Mesenchymal stem cell (in vitro differentiated cells and primary cell): Measurements from ENCODE around the gene FAM13C.
A peak's percentile ranks its signal among the peaks of the same experiment; 100 is the strongest.

Experiments used
- DNase-seq: peaks from one replicate; pipeline ENCODE4 v3.0.0-alpha.2; 2013
- H2AFZ ChIP-seq: one replicate; pipeline ENCODE4 v1.6.1; 2013; ENCODE audit warnings: low read depth, mild to moderate bottlenecking, control low read depth, inconsistent platforms, low read length, moderate library complexity
- H2AK5ac ChIP-seq: 2 replicates; pipeline ENCODE4 v1.6.1; 2013; ENCODE audit warnings: low read length, moderate library complexity, mild to moderate bottlenecking, inconsistent platforms; ENCODE audit not compliant: severe bottlenecking
- H2BK120ac ChIP-seq: one replicate; pipeline ENCODE4 v1.6.1; 2013; ENCODE audit warnings: low read depth, mild to moderate bottlenecking, inconsistent platforms, low read length, moderate library complexity
- H2BK12ac ChIP-seq, 2 experiments: one replicate each; pipeline ENCODE4 v1.6.1; 2013; ENCODE audit warnings: inconsistent platforms in 2 of 2, low read length in 2 of 2, mild to moderate bottlenecking in 2 of 2, moderate library complexity in 2 of 2, control low read depth in 1 of 2
- H2BK15ac ChIP-seq: one replicate; pipeline ENCODE4 v1.6.1; 2013; ENCODE audit warnings: mild to moderate bottlenecking, low read depth, inconsistent platforms; ENCODE audit not compliant: poor library complexity, severe bottlenecking
- H2BK5ac ChIP-seq: 2 replicates; pipeline ENCODE4 v1.6.1; 2013; ENCODE audit warnings: low read depth, mild to moderate bottlenecking, low read length, control low read depth, inconsistent platforms; ENCODE audit not compliant: poor library complexity, severe bottlenecking
- H3K14ac ChIP-seq, 2 experiments: one replicate each; pipeline ENCODE4 v1.6.1; 2013; ENCODE audit warnings: inconsistent platforms in 2 of 2, low read length in 2 of 2, control low read depth in 1 of 2, mild to moderate bottlenecking in 1 of 2, moderate library complexity in 1 of 2
- H3K18ac ChIP-seq, 2 experiments: one replicate each; pipeline ENCODE4 v1.6.1; 2013; ENCODE audit warnings: inconsistent platforms in 2 of 2, low read length in 2 of 2, control low read depth in 1 of 2, low read depth in 1 of 2, mild to moderate bottlenecking in 1 of 2
- H3K23ac ChIP-seq, 2 experiments: one replicate each; pipeline ENCODE4 v1.6.1; 2013; ENCODE audit warnings: inconsistent platforms in 2 of 2, low read length in 2 of 2, mild to moderate bottlenecking in 2 of 2, moderate library complexity in 2 of 2, control low read depth in 1 of 2
- H3K27ac ChIP-seq: 2 replicates; pipeline ENCODE4 v1.5.1; 2013; ENCODE audit warnings: mild to moderate bottlenecking, moderate library complexity, low read length, control low read depth, inconsistent platforms; ENCODE audit not compliant: poor library complexity, severe bottlenecking
- H3K27me3 ChIP-seq, 2 experiments: 2 replicates each; pipeline versions ENCODE4 v1.6.1 to v1.7.0; 2013; ENCODE audit warnings: low read length in 2 of 2, mild to moderate bottlenecking in 2 of 2, moderate library complexity in 2 of 2, control low read depth in 1 of 2, inconsistent platforms in 1 of 2; ENCODE audit not compliant: control insufficient read depth in 1 of 2, insufficient read depth in 1 of 2
- H3K36me3 ChIP-seq, 2 experiments: 2 replicates each; pipeline versions ENCODE4 v1.6.1 to v1.7.0; 2013; ENCODE audit warnings: low read length in 2 of 2, control low read depth in 1 of 2, inconsistent platforms in 1 of 2, low read depth in 1 of 2, mild to moderate bottlenecking in 1 of 2; ENCODE audit not compliant: insufficient read depth in 2 of 2, control insufficient read depth in 1 of 2
- H3K4ac ChIP-seq, 2 experiments: one replicate each; pipeline ENCODE4 v1.6.1; 2013; ENCODE audit warnings: inconsistent platforms in 2 of 2, low read length in 2 of 2, mild to moderate bottlenecking in 2 of 2, moderate library complexity in 2 of 2, control low read depth in 1 of 2, low read depth in 1 of 2
- H3K4me1 ChIP-seq: 2 replicates; pipeline ENCODE4 v1.6.1; 2013; ENCODE audit warnings: low read depth, low read length, control low read depth; ENCODE audit not compliant: control insufficient read depth, insufficient read depth
- H3K4me2 ChIP-seq: 2 replicates; pipeline ENCODE4 v1.6.1; 2013; ENCODE audit warnings: low read length, mild to moderate bottlenecking, inconsistent platforms; ENCODE audit not compliant: poor library complexity, severe bottlenecking
- H3K4me3 ChIP-seq, 2 experiments: 2 replicates each; pipeline versions ENCODE4 v1.5.1 to v1.7.0; 2013; ENCODE audit warnings: low read length in 2 of 2, mild to moderate bottlenecking in 2 of 2, control low read depth in 1 of 2, low read depth in 1 of 2; ENCODE audit not compliant: insufficient read depth in 1 of 2
- H3K79me1 ChIP-seq: replicated peaks from 2 replicates; pipeline ENCODE4 v1.6.1; 2013; ENCODE audit warnings: mild to moderate bottlenecking, control low read depth, low read length, inconsistent platforms; ENCODE audit not compliant: poor library complexity, severe bottlenecking
- H3K9ac ChIP-seq: 2 replicates; pipeline ENCODE4 v1.7.0; 2013; ENCODE audit warnings: mild to moderate bottlenecking, low read length, moderate library complexity
- H3K9me3 ChIP-seq: 2 replicates; pipeline ENCODE4 v1.7.0; 2013; ENCODE audit warnings: mild to moderate bottlenecking, low read length; ENCODE audit not compliant: control insufficient read depth
- H4K8ac ChIP-seq: one replicate; pipeline ENCODE4 v1.6.1; 2013; ENCODE audit warnings: inconsistent platforms, mild to moderate bottlenecking, low read length, moderate library complexity
- H4K91ac ChIP-seq: one replicate; pipeline ENCODE4 v1.6.1; 2013; ENCODE audit warnings: mild to moderate bottlenecking, low read length, inconsistent platforms
- WGBS: methylation state at CpG from one replicate; pipeline ENCODE4 v1.1.7; 2013; ENCODE audit warnings: mixed read lengths; 5-methylcytosine and 5-hydroxymethylcytosine counted together

Gene FAM13C

DNA sequence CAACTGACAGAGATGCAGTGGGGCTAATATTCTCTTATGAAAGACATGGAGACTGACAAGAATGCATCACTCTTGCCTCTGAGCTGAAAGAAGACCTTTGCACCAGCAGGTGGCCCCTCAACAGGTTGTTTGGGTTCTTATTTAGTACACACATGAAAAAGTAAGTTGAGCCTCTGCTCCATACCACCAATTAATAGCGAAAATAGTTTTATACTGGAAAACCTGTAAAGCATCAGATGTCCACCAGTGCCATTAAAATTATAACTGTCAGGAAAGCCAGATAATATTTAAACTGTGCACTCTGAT is 26.3 kb upstream of the FAM13C start:
- Histone ChIP-seq H3K79me1 (no peaks in the 10 kb centered on the region), H3K27me3 (no peaks in the 10 kb centered on the region), H3K23ac (no peak overlapping the region), H2BK120ac (no peak overlapping the region), H2BK12ac (no peak overlapping the region), H3K18ac (no peak overlapping the region), H3K9ac (no peak overlapping the region), H3K27ac (no peak overlapping the region), H3K4ac (no peak overlapping the region), H3K9me3 (no peaks in the 10 kb centered on the region), H2BK15ac (no peak overlapping the region), H3K14ac (no peak overlapping the region), H3K4me3 (no peak overlapping the region), H3K36me3 (no peaks in the 10 kb centered on the region), H2AFZ (no peak overlapping the region), H3K4me1 (no peaks in the 10 kb centered on the region), H2BK5ac (no peak overlapping the region), H4K91ac (no peak overlapping the region), H4K8ac (no peak overlapping the region), H2AK5ac (no peak overlapping the region), H3K4me2 (no peak overlapping the region)
- WGBS, result 96% methylated on average over 1 of the region's 1 CpG
- DNase-seq, result no peak

DNA sequence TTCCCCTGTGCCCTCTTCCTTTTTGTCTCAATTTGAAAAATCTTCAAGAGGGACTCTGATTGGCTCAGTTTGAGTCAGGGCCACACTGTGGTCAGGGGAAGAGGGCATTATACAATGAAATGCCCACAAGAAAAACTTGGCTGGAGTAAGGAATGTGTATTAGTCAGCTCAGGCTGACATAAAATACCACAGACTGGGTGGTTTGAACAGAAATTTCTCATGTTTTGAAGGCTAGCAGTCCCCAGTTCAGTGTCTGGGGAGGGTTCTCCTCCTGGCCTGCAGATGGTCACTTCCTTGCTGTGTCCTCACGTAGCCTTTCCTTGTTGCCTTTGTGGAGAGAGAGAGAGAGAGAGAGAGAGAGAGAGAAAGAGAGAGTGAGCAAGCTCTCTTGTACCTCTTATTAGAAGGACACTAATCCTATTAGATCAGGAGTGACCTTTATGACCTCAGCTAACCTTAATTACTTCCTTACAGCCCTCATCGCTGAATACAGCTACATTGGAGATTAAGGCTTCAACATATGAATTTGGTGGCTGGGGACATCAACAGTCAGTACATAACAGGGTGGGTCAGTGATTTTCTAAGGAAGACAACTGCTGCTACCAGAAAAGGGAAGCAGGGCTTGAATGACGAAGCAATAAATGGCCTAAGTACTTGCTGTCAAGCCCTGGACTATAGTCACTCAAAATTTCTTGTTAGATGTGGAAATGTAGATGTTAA is 25.8 kb upstream of the FAM13C start:
- no peak overlapping the region for H2AK5ac ChIP-seq
- H3K23ac ChIP-seq, result no peak overlapping the region
- no peak overlapping the region for H3K4me2 ChIP-seq
- H3K27ac ChIP-seq, result peak overlapping the region; percentile 58
- H4K91ac ChIP-seq, result no peak overlapping the region
- no peak overlapping the region for H4K8ac ChIP-seq
- H3K79me1 ChIP-seq, result no peaks in the 10 kb centered on the region
- peak overlapping the region in 1 of 2 experiments; percentile 75 for H2BK12ac ChIP-seq
- H2BK5ac ChIP-seq, result no peak overlapping the region
- H3K18ac ChIP-seq, result peak overlapping the region; percentile 11 to 84
- no peaks in the 10 kb centered on the region for H3K36me3 ChIP-seq
- H3K9me3 ChIP-seq, result no peaks in the 10 kb centered on the region
- H2BK120ac ChIP-seq, result no peak overlapping the region
- H3K4me1 ChIP-seq, result no peaks in the 10 kb centered on the region
- peak; percentile 93 for DNase-seq
- H2BK15ac ChIP-seq, result no peak overlapping the region
- H3K9ac ChIP-seq, result peak overlapping the region; percentile 7
- H3K4ac ChIP-seq, result peak overlapping the region in 1 of 2 experiments; percentile 59
- no peak overlapping the region for H3K4me3 ChIP-seq
- WGBS, result 37% methylated on average over 2 of the region's 3 CpGs
- no peak overlapping the region for H3K14ac ChIP-seq
- H2AFZ ChIP-seq, result no peak overlapping the region
- no peaks in the 10 kb centered on the region for H3K27me3 ChIP-seq

DNA sequence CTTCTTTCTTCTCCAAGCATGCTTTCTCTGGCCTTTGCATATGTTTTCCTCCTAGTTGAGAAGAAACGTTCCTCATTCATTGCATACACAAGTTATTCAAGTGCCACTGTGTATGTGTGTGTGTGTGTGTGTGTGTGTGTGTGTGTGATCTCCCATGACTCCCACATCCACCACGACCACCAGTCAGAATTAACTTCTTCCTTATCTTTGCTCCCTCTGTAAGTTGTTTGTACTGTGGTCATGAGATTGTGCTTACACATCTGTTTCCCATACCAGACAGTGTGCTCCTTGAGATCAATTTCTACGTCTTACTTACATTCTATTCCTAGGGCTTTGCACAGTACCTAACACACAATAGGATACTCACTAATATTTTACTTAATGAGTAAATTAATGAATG is 22.4 kb upstream of the FAM13C start:
- no peak overlapping the region for H4K91ac ChIP-seq
- no peak overlapping the region for H3K4ac ChIP-seq
- H3K27me3 ChIP-seq, result no peaks in the 10 kb centered on the region
- no peak overlapping the region for H2AFZ ChIP-seq
- H3K9me3 ChIP-seq, result no peaks in the 10 kb centered on the region
- no peak overlapping the region for H3K14ac ChIP-seq
- no CpG with 5 or more reads among the region's 3 CpGs for WGBS
- H3K79me1 ChIP-seq, result no peaks in the 10 kb centered on the region
- H3K4me2 ChIP-seq, result no peak overlapping the region
- H3K18ac ChIP-seq, result no peak overlapping the region
- peak overlapping the region in 1 of 2 experiments; percentile 71 for H2BK12ac ChIP-seq
- no peaks in the 10 kb centered on the region for H3K4me1 ChIP-seq
- H3K36me3 ChIP-seq, result no peaks in the 10 kb centered on the region
- H3K27ac ChIP-seq, result no peak overlapping the region
- no peak overlapping the region for H3K4me3 ChIP-seq
- H4K8ac ChIP-seq, result no peak overlapping the region
- H2AK5ac ChIP-seq, result no peak overlapping the region
- peak; percentile 45 for DNase-seq
- H3K9ac ChIP-seq, result no peak overlapping the region
- H2BK15ac ChIP-seq, result no peak overlapping the region
- no peak overlapping the region for H2BK120ac ChIP-seq
- no peak overlapping the region for H2BK5ac ChIP-seq
- no peak overlapping the region for H3K23ac ChIP-seq

DNA sequence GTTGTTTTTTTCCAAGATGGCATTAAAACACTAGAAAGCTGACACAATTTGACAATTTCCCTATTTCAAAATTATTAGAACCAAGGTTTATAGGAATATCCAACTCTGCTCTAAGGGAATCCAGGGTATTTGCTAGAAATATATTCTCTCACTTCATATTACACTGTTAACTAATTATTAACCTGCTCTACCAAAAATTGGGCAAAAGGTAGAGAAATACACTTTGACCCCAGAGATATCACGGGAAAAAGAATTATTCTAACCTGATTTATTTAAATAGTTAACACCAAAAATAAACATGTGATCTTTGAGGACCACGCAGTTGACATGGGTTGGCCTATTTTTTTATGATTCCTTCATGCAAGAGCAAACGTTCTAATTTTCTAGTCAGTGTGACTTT is 21.6 kb upstream of the FAM13C start:
- Histone ChIP-seq H4K91ac (no peak overlapping the region), H3K4me2 (no peak overlapping the region), H3K18ac (no peak overlapping the region), H3K4me1 (no peaks in the 10 kb centered on the region), H3K4me3 (no peak overlapping the region), H3K27me3 (no peaks in the 10 kb centered on the region), H2AFZ (no peak overlapping the region), H4K8ac (no peak overlapping the region), H2BK15ac (no peak overlapping the region), H3K9me3 (no peaks in the 10 kb centered on the region), H3K9ac (no peak overlapping the region), H2AK5ac (no peak overlapping the region), H3K23ac (no peak overlapping the region), H3K4ac (no peak overlapping the region), H3K36me3 (no peaks in the 10 kb centered on the region), H3K79me1 (no peaks in the 10 kb centered on the region), H2BK120ac (no peak overlapping the region), H2BK12ac (no peak overlapping the region), H3K14ac (no peak overlapping the region), H2BK5ac (no peak overlapping the region), H3K27ac (no peak overlapping the region)
- DNase-seq, result no peak
- WGBS, result 95% methylated on average over 3 of the region's 3 CpGs
